Skin epidermis (tissue), 12 donors: ENCODE results near the gene GGN.

Source experiments
- H3K27ac ChIP-seq, 21 experiments: fragments of 200-600 bp; sonication (generic) in 11 of 21; one replicate each; pipeline ENCODE4 v1.5.0; 2020; ENCODE audit warnings: mild to moderate bottlenecking in 3 of 21, inconsistent platforms in 2 of 21, moderate library complexity in 2 of 21
- H3K4me3 ChIP-seq, 7 experiments: fragments of 200-600 bp; sonication (generic) in 2 of 7; one replicate each; pipeline ENCODE4 v1.5.0; 2020; ENCODE audit warnings: inconsistent platforms in 2 of 7, mild to moderate bottlenecking in 2 of 7, moderate library complexity in 1 of 7

The GGN gene

DNA sequence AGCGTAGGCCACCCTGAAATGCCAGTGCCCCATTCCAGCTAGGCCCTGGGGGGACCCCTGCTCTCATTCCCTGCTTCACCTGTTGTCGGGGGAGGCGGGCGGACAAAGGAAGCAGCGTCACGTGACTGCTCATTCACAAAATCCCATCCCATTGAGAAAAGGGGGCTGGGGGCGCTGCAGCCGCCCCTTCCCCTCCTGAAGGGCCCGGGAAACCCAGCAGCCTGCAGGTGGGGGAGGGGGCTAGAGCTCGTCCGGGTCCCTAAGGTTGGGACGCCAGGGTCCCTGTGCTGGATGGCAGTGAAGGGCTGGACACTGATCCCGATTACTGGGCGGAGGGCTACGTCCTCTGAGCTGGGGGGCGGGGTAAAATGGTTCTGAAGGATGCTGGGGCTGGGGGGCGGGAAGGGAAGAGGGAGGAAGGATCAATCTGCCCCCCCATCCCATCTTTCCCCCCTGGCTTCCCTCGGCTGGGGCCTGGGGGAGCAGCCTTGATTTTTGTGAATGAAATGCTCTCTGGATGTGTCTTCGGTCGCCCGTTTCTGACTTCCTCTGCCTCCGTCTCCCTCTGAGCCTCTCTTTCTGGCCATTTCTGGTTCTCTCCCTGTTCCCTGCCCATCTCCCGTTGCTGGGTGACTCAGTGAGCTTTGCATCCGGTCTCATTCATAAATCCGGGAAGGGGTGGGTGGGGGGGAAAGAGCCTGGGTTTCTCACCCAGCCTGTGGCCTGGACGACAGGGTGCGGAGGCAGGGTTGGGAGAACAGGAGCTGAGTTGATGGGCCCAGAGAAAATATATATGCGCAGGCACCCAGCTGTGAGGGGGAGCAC, 1.5 kb upstream of the GGN start:
- H3K4me3 ChIP-seq = peak overlapping the region; percentile 26 to 54 (median 42)

DNA sequence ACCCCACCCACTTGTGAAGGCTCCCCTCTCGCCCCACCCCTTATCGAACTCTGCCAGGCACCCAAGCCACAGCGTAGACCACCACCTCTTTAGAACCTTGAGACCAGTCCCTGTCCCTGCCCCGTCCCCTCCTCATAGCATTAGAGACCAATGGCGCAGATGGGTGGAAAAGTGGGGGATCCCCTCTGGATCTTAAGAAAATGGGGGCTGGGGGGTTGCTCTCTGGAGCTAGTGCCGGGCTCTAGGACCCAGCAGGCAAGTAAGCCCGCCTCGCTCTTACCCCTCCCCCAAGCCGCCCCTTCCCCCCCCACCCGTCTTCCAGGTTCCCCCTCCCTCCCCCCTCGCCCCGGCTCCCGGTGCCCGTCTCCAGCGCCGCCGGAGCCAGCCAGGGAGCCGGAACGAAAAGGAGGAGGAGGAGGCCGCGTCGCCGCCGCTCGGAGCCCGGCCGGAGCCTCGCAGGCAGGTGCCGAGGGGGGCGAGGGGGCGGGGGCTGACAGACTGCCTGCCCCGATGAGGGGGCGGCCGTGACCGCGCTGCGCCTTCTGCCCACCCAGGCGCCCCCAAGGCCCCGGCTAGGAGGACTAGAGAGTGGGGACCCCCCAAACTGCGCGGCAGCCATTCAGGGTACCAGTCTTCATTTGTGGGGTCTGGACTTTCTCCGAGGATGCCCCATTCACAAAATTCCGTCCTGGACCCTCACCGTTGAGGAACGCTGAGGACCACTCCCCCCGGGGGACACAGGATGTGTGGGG, 691 bp upstream of the GGN start, which contains the start of gene SPRED3:
TSS of gene SPRED3 (plus strand) at position 349 of the 752 bp plus-strand sequence. CDS start 1,606 bp downstream, outside the sequence.
- peak within 1 kb of the TSS in 17 of 21 experiments; percentile 26 to 78 (median 54) for H3K27ac ChIP-seq
- H3K4me3 ChIP-seq = peak within 1 kb of the TSS; percentile 26 to 54 (median 42)

More for the DNA sequence above, 1.5 kb upstream of the GGN start:
- H3K27ac ChIP-seq = peak overlapping the region in 16 of 21 experiments; percentile 19 to 78 (median 53)

DNA sequence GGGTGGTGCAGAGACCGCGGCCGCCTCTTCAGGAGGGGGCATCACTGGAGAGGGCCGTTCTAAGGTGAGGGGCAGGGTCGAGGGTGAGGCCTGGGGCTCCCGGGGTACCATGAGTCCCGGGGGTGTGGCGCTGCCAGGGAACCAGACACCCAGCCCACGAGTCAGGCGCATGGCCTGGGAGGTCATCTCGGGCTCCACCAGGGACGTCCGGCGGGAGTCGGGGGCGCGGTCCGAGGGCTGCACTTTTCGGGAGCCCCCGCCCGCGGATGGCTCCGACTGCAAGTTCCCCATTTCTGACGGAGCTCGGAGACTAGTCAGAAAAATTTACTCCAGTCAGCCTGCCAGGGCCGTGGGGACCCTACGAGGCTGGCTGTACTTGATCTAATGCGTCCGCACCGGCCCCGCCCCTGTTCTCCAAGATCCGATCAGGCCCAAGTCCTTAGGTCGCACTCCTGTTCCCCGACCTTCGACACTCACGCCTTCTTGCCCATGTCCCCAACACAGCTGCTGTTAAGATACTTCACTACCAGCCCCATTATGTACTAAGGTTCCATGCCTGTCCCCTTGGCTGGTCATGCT, 774 bp downstream of the GGN start:
- Histone ChIP-seq H3K4me3 (peak overlapping the region; percentile 26 to 54 (median 42)), H3K27ac (peak overlapping the region in 7 of 21 experiments; percentile 6 to 70 (median 43))

DNA sequence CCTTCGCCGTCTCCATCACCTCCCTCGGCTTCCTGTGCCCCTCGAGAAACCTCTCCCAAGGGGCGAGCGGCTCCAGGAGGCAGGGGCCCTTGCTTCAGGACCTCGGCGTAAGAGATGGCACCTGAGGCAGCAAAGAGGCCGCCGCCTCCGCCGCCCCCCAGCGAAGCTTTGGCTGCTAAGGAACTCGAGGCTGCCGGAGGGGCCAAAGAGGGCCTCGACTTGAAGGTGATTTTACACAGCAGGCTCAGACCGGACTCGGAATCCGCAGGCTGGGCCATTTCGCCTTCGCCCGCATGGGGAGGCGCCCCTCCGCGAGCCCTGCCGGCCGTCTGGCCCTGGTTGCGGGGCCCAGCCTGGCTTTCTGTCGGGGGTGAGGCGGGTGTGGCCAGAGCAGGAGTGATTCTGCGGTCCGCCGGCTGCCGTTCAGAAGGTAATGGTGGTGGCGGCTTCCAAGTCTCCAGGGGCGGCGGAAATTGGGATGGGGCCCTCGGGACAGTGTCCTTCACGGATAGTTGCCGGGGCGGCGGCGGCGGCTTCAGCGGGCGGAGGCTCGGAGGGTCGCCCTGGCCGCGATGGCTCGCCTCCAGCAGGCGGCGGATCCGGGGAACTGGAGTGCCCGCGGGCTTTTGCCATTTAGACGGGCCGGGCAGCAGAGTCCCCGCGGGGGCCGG, 1.4 kb downstream of the GGN start:
- Histone ChIP-seq H3K27ac (peak overlapping the region in 3 of 21 experiments; percentile 6 to 70 (median 40)), H3K4me3 (peak overlapping the region in 3 of 7 experiments; percentile 39 to 54 (median 51))

DNA sequence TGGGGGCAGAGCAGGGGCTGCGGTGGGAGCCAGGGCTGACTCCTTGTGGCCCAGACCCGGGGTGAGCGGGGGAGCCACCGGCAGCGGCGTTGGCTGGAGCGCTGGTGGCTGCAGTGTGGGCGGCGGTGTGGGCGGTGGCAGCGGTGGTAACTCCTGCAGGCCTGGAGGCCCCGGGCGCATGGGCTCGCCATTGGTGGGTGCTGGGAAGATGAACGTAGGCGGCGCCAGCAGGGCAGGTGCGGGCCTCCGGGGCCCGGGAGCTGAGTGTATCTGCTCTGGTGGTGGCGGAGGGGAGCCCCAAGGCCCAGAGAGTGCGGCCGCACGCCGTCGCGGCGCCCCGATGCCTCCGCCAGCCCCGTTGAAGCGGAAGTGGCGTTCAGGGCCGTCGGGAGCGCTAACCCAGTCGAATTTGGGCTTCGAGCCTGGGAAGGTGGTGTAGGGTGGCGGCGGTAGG, 2.0 kb downstream of the GGN start:
- no peak overlapping the region for H3K27ac ChIP-seq
- no peak overlapping the region for H3K4me3 ChIP-seq

DNA sequence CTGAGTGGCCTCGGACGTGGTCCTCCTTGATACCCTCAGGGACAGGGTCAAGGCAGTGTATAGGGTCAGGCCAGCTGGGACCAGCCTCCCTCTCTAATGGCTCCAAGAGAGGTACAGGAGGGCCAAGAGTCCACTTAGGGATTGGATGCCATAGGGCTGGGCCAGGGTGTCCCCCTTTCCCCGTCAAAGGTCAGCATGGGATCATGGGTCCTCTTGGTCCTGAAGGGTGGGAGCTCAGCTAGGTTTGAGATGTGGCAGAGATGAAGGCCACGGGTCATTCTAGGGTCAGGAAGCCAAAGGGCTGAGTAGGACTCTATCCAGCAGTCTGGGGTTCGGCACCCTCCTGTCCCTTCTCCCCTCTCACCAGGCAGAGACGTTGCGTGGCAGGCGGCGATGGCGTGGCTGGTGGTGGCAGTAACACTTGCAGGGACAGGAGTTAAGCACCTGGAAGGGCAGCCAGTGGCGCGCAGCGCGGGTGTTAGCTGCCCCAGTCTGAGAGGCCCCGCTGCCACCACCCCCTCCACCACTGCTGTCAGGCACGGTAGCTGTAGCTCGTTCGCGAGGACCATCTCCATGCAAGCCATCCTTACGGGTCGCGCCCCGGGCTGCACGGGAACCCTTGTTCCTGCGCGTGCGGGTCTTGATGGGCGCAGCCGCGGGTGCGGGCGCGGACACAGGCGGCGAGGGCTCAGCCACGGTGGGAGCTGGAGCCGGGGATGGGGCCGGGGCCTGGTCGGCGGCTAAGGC, 2.6 kb downstream of the GGN start:
- Histone ChIP-seq H3K4me3 (no peak overlapping the region), H3K27ac (no peak overlapping the region)

DNA sequence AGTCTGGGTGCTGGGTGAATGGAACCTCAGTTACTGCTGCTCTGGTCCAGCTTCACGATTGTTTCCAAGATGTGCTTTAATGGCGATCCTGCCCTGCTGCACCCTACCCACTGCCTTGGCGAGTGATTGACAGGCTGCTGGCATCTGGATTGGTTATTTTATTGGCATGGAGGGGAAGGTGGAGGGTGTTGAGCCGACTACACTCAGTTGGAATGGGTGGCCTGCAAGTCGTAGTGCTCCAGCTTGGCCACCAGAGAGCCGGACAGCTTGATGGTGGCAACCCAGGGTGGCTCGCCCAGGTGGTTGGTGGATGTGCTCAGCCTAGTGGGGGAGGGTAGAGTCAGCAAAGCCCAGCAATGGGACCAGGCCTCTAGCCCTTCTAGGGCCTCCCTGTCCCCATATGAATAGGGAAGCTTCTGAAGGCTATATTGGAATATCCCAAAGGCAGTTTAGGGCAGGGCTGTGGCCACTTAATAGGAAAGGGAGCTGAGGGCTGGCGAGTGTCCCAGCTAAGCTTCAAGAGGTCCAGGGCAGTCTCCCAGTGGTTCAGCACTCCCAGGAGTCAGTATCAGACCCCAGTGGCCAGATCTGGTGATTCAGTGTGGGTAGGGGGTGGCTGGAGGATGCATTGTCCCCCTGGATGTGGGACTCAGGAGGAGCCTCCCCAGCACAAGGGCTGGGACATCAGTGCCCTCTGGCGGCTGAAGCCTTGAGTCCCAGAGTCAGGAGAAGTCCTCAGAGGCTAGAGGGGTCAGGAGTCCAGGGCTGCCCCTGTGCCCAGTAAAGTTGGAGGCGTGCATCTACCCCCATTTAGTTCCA, 3.4 kb downstream of the GGN start:
- no peak overlapping the region for H3K27ac ChIP-seq
- H3K4me3 ChIP-seq = no peak overlapping the region

DNA sequence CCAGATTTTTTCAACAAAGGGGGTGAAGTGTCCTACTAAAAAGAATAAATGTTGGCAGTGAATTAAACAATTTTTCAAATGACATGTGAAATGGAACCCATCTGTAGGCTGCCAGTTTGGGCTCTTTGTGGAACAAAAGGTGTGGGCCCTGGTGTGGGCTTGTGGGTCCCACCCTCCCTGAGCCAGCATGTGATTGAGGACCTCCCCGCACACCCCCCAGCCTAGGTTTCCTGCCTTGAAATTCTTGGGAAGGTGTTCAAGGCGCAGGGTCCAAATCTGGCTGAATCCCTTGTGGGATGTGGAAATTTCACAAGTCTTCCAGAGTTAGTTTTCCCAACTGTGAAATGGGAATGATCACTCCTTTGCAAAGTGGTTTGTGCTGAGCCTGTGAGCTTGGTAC, 4.1 kb downstream of the GGN start:
- Histone ChIP-seq H3K27ac (no peak overlapping the region), H3K4me3 (no peak overlapping the region)

DNA sequence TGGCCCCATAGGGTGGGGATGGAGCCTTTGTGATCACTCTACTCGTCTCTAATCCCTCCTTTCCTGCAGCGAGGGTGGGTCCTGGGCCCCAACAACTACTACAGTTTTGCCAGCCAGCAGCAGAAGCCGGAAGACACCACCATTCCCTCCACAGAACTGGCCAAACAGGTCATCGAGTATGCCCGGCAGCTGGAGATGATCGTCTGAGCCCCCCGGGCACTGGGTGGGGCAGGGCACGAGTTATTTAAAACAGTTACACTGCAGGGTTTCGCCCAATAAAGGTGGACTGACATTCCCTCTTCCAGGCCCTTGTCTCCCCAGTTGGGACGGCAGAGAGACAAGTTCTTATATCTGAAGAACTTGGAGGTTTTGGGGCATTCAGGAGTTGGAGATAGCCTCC, 4.7 kb downstream of the GGN start:
- H3K27ac ChIP-seq = no peak overlapping the region
- H3K4me3 ChIP-seq = no peak overlapping the region

DNA sequence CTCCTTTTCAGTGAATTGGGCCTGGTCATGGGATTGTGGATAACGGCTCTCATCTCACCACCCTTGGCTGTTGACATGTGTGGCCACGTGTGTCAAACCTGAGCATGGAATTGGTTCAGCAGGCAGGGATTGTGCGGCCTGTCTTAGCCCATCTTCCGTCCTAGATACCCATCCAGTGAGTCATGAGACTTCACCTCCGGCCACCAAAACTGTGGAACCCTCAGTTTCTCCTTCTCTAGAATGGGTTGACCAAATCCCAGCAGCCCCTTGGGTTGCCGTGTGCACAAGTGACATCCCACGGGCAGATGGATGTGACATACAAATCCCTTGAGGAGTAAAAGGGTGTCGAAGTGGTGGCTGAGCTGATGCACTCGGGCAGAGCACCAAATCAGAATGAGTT, 6.7 kb downstream of the GGN start:
- Histone ChIP-seq H3K27ac (no peak overlapping the region), H3K4me3 (no peak overlapping the region)

DNA sequence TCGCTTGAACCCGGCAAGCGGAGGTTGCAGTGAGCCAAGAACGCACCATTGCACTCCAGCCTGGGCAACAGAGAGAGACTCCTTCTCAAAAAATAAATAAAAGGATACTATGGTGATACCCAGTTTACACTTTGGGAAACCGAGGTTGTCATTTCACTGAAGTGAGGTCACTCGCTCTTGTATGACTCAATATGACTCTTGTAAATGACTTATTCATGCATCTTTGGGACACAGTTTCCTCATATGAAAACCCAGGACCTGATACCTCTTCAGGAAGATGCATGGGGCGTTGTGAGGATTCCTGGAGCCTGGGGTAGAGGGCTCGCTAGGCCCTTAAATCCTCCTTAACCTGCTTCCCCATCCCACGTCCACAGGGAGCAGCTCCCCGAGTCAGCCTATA, 9.0 kb downstream of the GGN start:
- Histone ChIP-seq H3K4me3 (no peak overlapping the region), H3K27ac (no peak overlapping the region)

DNA sequence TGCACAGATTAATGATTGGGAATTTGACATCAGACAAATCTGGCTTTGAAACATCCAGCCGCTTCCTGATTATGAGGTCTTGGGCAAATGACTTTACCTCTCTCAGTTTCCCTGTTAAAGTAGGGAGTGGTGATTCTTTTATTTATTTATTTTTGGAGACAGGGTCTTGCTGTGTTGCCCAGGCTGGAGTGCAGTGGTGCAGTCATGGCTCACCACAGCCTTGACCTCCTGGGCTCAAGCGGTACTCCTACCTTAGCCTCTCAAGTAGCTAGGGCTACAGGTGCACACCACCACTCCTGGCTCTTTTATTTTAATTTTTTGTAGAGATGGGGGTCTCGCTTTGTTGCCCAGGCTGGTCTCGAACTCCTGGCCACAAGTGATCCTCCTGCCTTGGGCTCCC, 10.8 kb downstream of the GGN start:
- Histone ChIP-seq H3K27ac (no peak overlapping the region), H3K4me3 (no peak overlapping the region)

DNA sequence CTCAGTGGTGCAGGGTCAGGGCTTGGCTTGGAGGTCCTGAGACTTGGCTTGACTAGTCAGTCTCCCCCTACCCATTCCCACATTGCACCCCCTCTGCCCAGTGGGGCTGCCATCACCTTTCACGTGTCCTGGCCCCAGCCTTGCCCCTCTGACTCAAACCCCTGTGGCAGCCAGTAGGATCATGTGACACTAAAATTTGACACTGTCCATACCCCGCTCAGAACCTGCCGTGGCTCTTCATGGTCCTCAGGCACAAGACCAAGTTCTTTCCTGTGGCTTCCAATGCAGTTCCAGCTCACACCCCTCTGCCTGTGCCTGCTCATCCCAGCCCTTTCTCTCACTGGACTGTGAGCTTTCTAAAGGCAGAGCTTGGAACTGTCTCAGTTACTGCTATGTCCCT, 11.3 kb downstream of the GGN start:
- no peak overlapping the region for H3K4me3 ChIP-seq

DNA sequence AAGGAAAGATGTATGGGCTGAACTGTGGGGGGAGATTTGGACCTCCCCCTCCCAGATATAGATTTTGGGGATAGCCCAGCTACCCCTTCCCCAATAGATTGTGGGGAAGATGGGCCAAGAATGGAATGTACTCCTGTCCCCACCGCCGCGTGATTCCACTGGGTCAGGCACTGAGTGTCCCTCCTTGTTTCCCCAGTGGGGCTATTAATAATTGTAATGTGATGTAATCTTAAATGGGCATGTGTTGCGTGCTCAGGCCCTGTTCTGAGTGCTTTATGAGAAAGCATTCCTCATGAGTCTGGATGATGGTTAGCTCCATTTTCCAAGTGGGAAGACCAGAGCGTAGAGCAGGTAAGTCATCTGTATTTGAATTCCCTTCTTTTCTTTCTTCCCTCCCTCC, 12.1 kb downstream of the GGN start:
- peak overlapping the region; percentile 57 to 91 (median 82) for H3K4me3 ChIP-seq
- H3K27ac ChIP-seq = peak overlapping the region in 13 of 21 experiments; percentile 91 to 97 (median 94)

More for the DNA sequence above, 11.3 kb downstream of the GGN start:
- H3K27ac ChIP-seq = no peak overlapping the region

DNA sequence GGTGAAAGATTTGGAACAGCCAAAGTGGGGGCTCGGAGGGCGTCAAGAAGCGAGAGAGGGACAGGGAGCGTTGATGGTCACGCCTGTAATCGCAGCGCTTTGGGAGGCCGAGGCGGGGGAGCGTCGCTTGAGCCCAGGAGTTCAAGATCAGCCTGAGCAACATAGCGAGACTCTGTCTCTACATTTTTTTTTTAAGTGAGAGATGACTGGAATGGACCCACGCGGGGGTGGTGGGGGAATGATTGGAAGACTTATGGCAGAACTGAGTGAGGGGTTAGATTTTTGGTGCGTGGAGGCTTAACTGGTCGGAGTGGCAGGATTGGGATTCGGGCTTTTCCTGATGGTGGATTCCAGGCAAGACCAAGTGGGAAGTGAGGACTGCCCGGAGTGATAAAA, 12.7 kb downstream of the GGN start:
- Histone ChIP-seq H3K4me3 (peak overlapping the region; percentile 57 to 91 (median 82)), H3K27ac (peak overlapping the region; percentile 59 to 97 (median 93))

DNA sequence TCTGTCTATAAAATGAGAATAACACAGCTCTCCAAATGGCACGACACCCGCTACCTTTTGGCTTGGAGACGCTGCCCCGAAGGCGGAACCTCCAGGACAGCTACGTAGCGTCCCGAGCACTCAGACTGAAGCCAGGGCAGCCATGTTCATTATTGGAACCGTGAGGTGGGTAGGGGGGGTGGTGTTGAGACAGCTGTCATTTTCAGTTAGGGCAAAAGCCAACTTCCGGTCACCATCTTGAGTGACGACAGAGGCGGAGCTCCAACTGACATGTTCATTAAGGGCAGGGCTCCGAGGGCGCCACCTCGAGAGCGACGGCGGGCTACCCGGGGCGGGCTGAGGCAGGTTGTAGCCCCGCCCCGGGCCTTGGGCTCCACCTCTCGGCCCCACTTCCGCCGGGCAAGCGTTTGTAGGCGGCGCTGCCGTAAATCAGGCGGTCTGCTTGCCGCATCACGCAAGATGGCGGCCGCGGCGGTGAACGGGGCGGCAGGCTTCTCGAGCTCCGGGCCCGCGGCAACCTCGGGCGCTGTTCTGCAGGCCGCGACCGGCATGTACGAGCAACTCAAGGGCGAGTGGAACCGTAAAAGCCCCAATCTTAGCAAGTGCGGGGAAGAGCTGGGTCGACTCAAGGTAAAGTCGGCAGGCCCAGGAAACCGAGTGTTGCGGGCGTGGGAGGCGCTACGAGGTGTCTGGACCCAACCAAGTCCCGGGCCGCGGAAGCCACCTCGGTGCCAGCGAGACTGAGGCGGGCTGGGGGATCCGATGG, 13.3 kb downstream of the GGN start, which contains the start of gene PSMD8:
TSS of gene PSMD8 (plus strand) at position 240 of the 766 bp plus-strand sequence. CDS start at position 271, 31 bp downstream.
- peak within 1 kb of the TSS; percentile 57 to 91 (median 82) for H3K4me3 ChIP-seq

DNA sequence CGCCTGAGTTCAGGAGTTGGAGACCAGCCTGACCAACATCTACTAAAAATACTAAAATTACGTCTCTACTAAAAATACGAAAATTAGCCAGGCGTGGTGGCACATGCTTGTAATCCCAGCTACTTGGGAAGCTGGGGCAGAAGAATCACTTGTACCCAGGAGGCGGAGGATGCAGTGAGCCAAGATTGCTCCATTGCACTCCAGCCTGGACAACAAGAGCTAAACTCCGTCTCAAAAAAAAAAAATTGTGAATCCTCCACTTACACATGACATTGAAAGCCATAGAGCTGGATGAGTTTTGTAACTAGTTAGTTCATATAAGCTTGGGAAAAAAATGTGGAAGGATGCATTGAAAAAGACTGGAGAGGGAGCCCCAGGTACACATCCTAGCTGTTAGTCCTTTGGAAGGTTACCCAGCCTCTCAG, 13.9 kb downstream of the GGN start:
- Histone ChIP-seq H3K27ac (peak overlapping the region in 19 of 21 experiments; percentile 32 to 97 (median 93)), H3K4me3 (peak overlapping the region; percentile 57 to 91 (median 82))

More for the DNA sequence above, 13.3 kb downstream of the GGN start, which contains the start of gene PSMD8:
- peak within 1 kb of the TSS; percentile 59 to 97 (median 93) for H3K27ac ChIP-seq
